ENCODE measurements around the gene LMAN1.

DNA sequence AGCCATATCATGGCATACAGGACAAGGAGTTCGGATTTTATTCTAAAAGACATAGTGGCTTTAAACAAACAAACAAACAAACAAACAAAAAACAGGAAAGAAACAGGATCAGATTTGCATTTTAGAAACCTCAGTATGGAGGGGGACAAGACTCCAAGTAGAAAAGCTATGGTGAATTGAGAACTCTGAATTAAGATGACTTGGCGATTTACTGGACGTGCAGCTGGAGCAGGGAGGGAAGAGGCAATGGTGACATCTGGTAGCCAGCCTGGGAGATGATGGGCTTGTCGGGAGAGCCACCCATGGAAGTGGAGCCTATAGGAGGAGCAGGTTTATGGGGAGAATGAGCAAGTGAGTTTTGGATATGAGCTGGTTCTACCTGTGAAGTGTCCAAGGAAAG is 53.8 kb downstream of the LMAN1 start:
- TF ChIP-seq, protein P1, sequence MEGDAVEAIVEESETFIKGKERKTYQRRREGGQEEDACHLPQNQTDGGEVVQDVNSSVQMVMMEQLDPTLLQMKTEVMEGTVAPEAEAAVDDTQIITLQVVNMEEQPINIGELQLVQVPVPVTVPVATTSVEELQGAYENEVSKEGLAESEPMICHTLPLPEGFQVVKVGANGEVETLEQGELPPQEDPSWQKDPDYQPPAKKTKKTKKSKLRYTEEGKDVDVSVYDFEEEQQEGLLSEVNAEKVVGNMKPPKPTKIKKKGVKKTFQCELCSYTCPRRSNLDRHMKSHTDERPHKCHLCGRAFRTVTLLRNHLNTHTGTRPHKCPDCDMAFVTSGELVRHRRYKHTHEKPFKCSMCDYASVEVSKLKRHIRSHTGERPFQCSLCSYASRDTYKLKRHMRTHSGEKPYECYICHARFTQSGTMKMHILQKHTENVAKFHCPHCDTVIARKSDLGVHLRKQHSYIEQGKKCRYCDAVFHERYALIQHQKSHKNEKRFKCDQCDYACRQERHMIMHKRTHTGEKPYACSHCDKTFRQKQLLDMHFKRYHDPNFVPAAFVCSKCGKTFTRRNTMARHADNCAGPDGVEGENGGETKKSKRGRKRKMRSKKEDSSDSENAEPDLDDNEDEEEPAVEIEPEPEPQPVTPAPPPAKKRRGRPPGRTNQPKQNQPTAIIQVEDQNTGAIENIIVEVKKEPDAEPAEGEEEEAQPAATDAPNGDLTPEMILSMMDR (IDR thresholded peaks at IDR 0.05) = no peak
- TF ChIP-seq POLR2A (IDR thresholded peaks at IDR 0.05) = no peak
- TF ChIP-seq POLR2AphosphoS5 (IDR thresholded peaks at IDR 0.05) = no peak

All from prostate gland (tissue), 2 donors.